ENCODE data around the gene OR2A12. TPM values are rescaled to one million over a fixed set of nuclear protein-coding genes. Genes with fewer than 3 reads are reported as not detected.
"Not testable (repeated sequence)": the region's sequence is repeated elsewhere in the genome, so short reads cannot be mapped to it uniquely, and the experiment has no call there.

Gene OR2A12
- total and polyA plus RNA-seq, 12 donors, result not detected

DNA sequence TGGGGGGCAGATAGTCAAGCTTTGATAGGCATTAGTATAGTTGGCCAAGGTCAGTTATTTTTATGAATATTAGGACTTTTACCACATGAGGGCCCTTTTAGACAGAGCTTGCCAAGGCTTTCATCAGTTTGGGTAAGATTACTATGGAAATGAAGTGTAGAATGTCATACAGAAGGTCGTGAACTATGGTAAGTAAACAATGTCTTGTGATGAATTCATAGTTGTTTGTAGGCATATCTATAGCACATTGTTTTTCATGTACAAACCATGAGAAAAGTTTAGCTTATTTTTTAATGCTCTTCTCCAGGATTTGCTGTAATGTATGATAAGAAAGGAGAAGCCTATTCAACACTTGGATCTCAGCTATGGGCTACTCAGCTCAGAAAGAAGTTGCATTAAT is 27.6 kb downstream of the OR2A12 start:
- Histone ChIP-seq H3K36me3 (replicated peaks in 1 of 2) (no peaks in the 10 kb centered on the region), H3K27me3 (peaks cover 4% of the 10 kb centered on the region), H3K9me3 (replicated peaks in 1 of 3) (no peaks in the 10 kb centered on the region), H3K27ac (no peak overlapping the region), H3K4me3 (no peak overlapping the region), H3K4me1 (replicated peaks in 1 of 2) (no peaks in the 10 kb centered on the region)
- WGBS, 4 donors, result 42 to 53% (median 49%) methylated on average over 1 of the region's 1 CpG
- TF ChIP-seq POLR2A (IDR thresholded peaks at IDR 0.05), result no peak
- TF ChIP-seq, protein P1, sequence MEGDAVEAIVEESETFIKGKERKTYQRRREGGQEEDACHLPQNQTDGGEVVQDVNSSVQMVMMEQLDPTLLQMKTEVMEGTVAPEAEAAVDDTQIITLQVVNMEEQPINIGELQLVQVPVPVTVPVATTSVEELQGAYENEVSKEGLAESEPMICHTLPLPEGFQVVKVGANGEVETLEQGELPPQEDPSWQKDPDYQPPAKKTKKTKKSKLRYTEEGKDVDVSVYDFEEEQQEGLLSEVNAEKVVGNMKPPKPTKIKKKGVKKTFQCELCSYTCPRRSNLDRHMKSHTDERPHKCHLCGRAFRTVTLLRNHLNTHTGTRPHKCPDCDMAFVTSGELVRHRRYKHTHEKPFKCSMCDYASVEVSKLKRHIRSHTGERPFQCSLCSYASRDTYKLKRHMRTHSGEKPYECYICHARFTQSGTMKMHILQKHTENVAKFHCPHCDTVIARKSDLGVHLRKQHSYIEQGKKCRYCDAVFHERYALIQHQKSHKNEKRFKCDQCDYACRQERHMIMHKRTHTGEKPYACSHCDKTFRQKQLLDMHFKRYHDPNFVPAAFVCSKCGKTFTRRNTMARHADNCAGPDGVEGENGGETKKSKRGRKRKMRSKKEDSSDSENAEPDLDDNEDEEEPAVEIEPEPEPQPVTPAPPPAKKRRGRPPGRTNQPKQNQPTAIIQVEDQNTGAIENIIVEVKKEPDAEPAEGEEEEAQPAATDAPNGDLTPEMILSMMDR (IDR thresholded peaks at IDR 0.05), result no peak
- DNase-seq, result no peak
- intact Hi-C loops (cut with DNase I), result no loop called here

DNA sequence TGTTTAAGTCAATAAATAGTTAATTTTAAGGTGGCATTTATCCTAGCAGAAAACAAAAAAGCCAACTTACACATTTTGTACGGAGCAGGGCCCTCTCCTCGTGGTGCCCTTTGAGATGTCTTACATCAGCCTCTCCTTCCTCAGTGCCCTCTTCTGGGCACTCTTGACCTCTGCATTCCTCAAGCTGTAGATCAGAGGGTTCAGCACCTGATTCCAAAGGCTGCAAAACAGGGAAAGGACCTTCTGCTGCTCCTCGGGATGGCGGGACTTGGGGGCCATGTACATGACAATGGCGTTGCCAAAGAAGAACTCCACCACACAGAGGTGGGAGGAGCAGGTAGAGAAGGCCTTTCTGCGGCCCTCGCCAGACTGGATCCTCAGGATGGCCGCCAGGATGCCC is 32.3 kb downstream of the OR2A12 start:
- Histone ChIP-seq H3K4me1 (replicated peaks in 1 of 2) (no peaks in the 10 kb centered on the region), H3K27ac (no peak overlapping the region), H3K36me3 (replicated peaks in 1 of 2) (no peaks in the 10 kb centered on the region), H3K4me3 (no peak overlapping the region), H3K9me3 (replicated peaks in 1 of 3) (no peaks in the 10 kb centered on the region), H3K27me3 (peaks cover 4% of the 10 kb centered on the region)
- 40 to 66% (median 64%) methylated on average over 5 to 8 of the region's 8 CpGs for WGBS, 4 donors
- no peak for DNase-seq
- TF ChIP-seq, protein P1 (IDR thresholded peaks at IDR 0.05), result no peak
- no peak for TF ChIP-seq POLR2A (IDR thresholded peaks at IDR 0.05)
- intact Hi-C loops (cut with DNase I), result no loop called here

DNA sequence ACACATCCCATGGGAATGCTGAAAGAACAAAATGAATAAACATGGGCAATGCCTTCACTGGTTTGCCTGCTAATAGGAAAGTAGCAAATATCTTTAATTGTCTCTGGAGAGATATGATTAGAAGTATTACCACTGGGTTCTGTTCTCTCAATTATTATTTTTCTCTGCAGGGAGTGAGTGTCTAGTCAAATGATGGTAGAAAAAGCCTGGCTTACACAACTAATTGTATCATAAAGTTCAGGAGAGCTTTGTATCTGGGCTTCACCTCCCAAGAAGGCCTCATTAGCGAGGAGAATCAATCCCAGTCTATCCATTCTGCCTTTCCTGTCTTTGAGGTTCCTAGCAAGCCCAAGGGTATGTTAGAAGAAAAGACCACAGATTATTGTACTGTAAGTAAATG is 36.8 kb downstream of the OR2A12 start, which contains the start of gene OR2A14:
Gene OR2A14 (plus strand): TSS at position 301 of the 400 bp plus-strand sequence. CDS start 5,937 bp downstream, outside the sequence.
- DNase-seq, result no peak
- TF ChIP-seq POLR2A (IDR thresholded peaks at IDR 0.05), result no peak
- TF ChIP-seq, protein P1 (IDR thresholded peaks at IDR 0.05), result no peak
- WGBS, 4 donors, result 79 to 96% (median 87%) methylated on average over 1 of the region's 1 CpG
- no peaks in the 10 kb centered on the region for H3K36me3 ChIP-seq (replicated peaks in 1 of 2)
- H3K27ac ChIP-seq, result no peak within 1 kb of the TSS
- no peaks in the 10 kb centered on the region for H3K27me3 ChIP-seq
- no peaks in the 10 kb centered on the region for H3K9me3 ChIP-seq (replicated peaks in 1 of 3)
- no peak within 1 kb of the TSS for H3K4me3 ChIP-seq
- H3K4me1 ChIP-seq (replicated peaks in 1 of 2), result no peaks in the 10 kb centered on the region
- intact Hi-C loops (cut with DNase I), result no loop called here

GRCh38 chr7:144127714-144128334 is 41.7 kb downstream of the OR2A12 start:
- intact Hi-C loops (cut with DNase I), result no loop called here
- Histone ChIP-seq H3K4me3 (no peak overlapping the region), H3K27ac (no peak overlapping the region), H3K4me1 (replicated peaks in 1 of 2) (no peaks in the 10 kb centered on the region), H3K9me3 (replicated peaks in 1 of 3) (no peaks in the 10 kb centered on the region), H3K27me3 (no peaks in the 10 kb centered on the region), H3K36me3 (replicated peaks in 1 of 2) (no peaks in the 10 kb centered on the region)
- 31 to 39% (median 35%) methylated on average over 5 to 6 of the region's 6 CpGs for WGBS, 4 donors
- TF ChIP-seq POLR2A (IDR thresholded peaks at IDR 0.05), result no peak
- TF ChIP-seq, protein P1 (IDR thresholded peaks at IDR 0.05), result peak; percentile 67 to 82 (median 76)
- peak; percentile 84 to 95 (median 91) for DNase-seq

GRCh38 chr7:144129601-144130000 is 43.5 kb downstream of the OR2A12 start:
- H3K9me3 ChIP-seq (replicated peaks in 1 of 3); H3K4me1 ChIP-seq (replicated peaks in 1 of 2); H3K4me3 ChIP-seq; H3K27ac ChIP-seq; H3K36me3 ChIP-seq (replicated peaks in 1 of 2); H3K27me3 ChIP-seq; intact Hi-C loops (cut with DNase I); DNase-seq: not testable (repeated sequence)
- WGBS, 4 donors, result 85 to 92% (median 88%) methylated on average over 9 of the region's 9 CpGs

Measured in adrenal gland (tissue), 12 donors.